Measurements from ENCODE around the gene TRIM27.
A peak's percentile ranks its signal among the peaks of the same experiment; 100 is the strongest.

Gene TRIM27

GRCh38 chr6:28927846-28928245 lies 4.1 kb upstream of the TRIM27 start:
- Histone ChIP-seq H3K27ac (no peak overlapping the region), H3K27me3 (replicated peaks) (no peaks in the 10 kb centered on the region), H3K4me3 (ENCODE audit: low read depth, low read length) (no peak overlapping the region), H3K36me3 (replicated peaks) (no peaks in the 10 kb centered on the region)
- no peak for DNase-seq
- in situ Hi-C loops (cut with HindIII; ENCODE audit: low pct_ligation_motif_present, low sequenced_read_pairs), result no loop called here
- TF ChIP-seq CTCF (IDR thresholded peaks at IDR 0.05; ENCODE audit: low read depth, low read length, missing control alignments), result no peak

GRCh38 chr6:28922821-28923317 lies 916 bp downstream of the TRIM27 start:
- no peak for TF ChIP-seq CTCF (IDR thresholded peaks at IDR 0.05; ENCODE audit: low read depth, low read length, missing control alignments)
- DNase-seq, result peak; percentile 23
- H3K4me3 ChIP-seq (ENCODE audit: low read depth, low read length), result peak overlapping the region; percentile 99
- H3K27ac ChIP-seq, result peak overlapping the region; percentile 85
- in situ Hi-C loops (cut with HindIII; ENCODE audit: low pct_ligation_motif_present, low sequenced_read_pairs), result no loop called here
- H3K36me3 ChIP-seq (replicated peaks), result peaks cover 35% of the 10 kb centered on the region
- no peaks in the 10 kb centered on the region for H3K27me3 ChIP-seq (replicated peaks)

GRCh38 chr6:28922004-28922820 lies 1.6 kb downstream of the TRIM27 start:
- H3K27me3 ChIP-seq (replicated peaks), result no peaks in the 10 kb centered on the region
- peaks cover 41% of the 10 kb centered on the region for H3K36me3 ChIP-seq (replicated peaks)
- H3K4me3 ChIP-seq (ENCODE audit: low read depth, low read length), result peak overlapping the region; percentile 99
- H3K27ac ChIP-seq, result peak overlapping the region; percentile 85
- TF ChIP-seq CTCF (IDR thresholded peaks at IDR 0.05; ENCODE audit: low read depth, low read length, missing control alignments), result no peak
- in situ Hi-C loops (cut with HindIII; ENCODE audit: low pct_ligation_motif_present, low sequenced_read_pairs), result no loop called here
- peak; percentile 19 for DNase-seq

GRCh38 chr6:28920281-28920680 lies 3.5 kb downstream of the TRIM27 start:
- no peak for DNase-seq
- no peak for TF ChIP-seq CTCF (IDR thresholded peaks at IDR 0.05; ENCODE audit: low read depth, low read length, missing control alignments)
- in situ Hi-C loops (cut with HindIII; ENCODE audit: low pct_ligation_motif_present, low sequenced_read_pairs), result no loop called here
- H3K27me3 ChIP-seq (replicated peaks), result no peaks in the 10 kb centered on the region
- H3K27ac ChIP-seq, result no peak overlapping the region
- H3K4me3 ChIP-seq (ENCODE audit: low read depth, low read length), result no peak overlapping the region
- peaks cover 57% of the 10 kb centered on the region for H3K36me3 ChIP-seq (replicated peaks)

GRCh38 chr6:28914941-28915340 lies 8.8 kb downstream of the TRIM27 start:
- H3K36me3 ChIP-seq (replicated peaks), result peaks cover 70% of the 10 kb centered on the region
- no peak for DNase-seq
- TF ChIP-seq CTCF (IDR thresholded peaks at IDR 0.05; ENCODE audit: low read depth, low read length, missing control alignments), result no peak
- H3K27ac ChIP-seq, result no peak overlapping the region
- no peak overlapping the region for H3K4me3 ChIP-seq (ENCODE audit: low read depth, low read length)
- no peaks in the 10 kb centered on the region for H3K27me3 ChIP-seq (replicated peaks)
- in situ Hi-C loops (cut with HindIII; ENCODE audit: low pct_ligation_motif_present, low sequenced_read_pairs), result no loop called here
